Measurements from ENCODE around the gene TEKT5. TPM values are rescaled to one million over a fixed set of nuclear protein-coding genes. Genes with fewer than 3 reads are reported as not detected.

Gene TEKT5
- total RNA-seq, 1 experiment from 2014 or later: 0.12 TPM

- Histone ChIP-seq H3K4me3 (no peak overlapping the region), H3K27ac (no peak overlapping the region), H3K4me1 (no peaks in the 10 kb centered on the region), H3K27me3 (0 out of 2 replicates have a peak, but pooled peaks cover 3% of the 10 kb centered on the region), H3K36me3 (no peaks in the 10 kb centered on the region), H3K9me3 (replicated peaks) (no peaks in the 10 kb centered on the region)
- no peak for DNase-seq
These were observed 18.9 kb downstream of the TEKT5 start for GRCh38 chr16:10675861-10676260.

- H3K4me1 ChIP-seq: no peaks in the 10 kb centered on the region
- H3K36me3 ChIP-seq: no peaks in the 10 kb centered on the region
- no peak overlapping the region for H3K4me3 ChIP-seq
- DNase-seq: no peak
- H3K27ac ChIP-seq: no peak overlapping the region
- 0 out of 2 replicates have a peak, but pooled peaks cover 3% of the 10 kb centered on the region for H3K27me3 ChIP-seq
- H3K9me3 ChIP-seq (replicated peaks): no peaks in the 10 kb centered on the region
These were observed 19.5 kb downstream of the TEKT5 start for GRCh38 chr16:10675216-10675615.

- no peak for DNase-seq
- Histone ChIP-seq H3K4me1 (no peaks in the 10 kb centered on the region), H3K9me3 (replicated peaks) (no peaks in the 10 kb centered on the region), H3K4me3 (no peak overlapping the region), H3K27ac (no peak overlapping the region), H3K27me3 (no peaks in the 10 kb centered on the region), H3K36me3 (no peaks in the 10 kb centered on the region)
These were observed 23.0 kb downstream of the TEKT5 start for GRCh38 chr16:10671729-10672128.

- Histone ChIP-seq H3K4me3 (no peak overlapping the region), H3K27me3 (no peaks in the 10 kb centered on the region), H3K4me1 (no peaks in the 10 kb centered on the region), H3K9me3 (replicated peaks) (no peaks in the 10 kb centered on the region), H3K36me3 (no peaks in the 10 kb centered on the region), H3K27ac (no peak overlapping the region)
- DNase-seq: no peak
These were observed 24.9 kb downstream of the TEKT5 start for GRCh38 chr16:10669791-10670190.

GRCh38 chr16:10668322-10669045 lies 26.2 kb downstream of the TEKT5 start:
- Histone ChIP-seq H3K27me3 (no peaks in the 10 kb centered on the region), H3K27ac (no peak overlapping the region), H3K4me1 (no peaks in the 10 kb centered on the region), H3K4me3 (no peak overlapping the region), H3K36me3 (no peaks in the 10 kb centered on the region), H3K9me3 (replicated peaks) (no peaks in the 10 kb centered on the region)
- DNase-seq: peak in 1 of 2 experiments; percentile 17

GRCh38 chr16:10667239-10667638 lies 27.5 kb downstream of the TEKT5 start:
- no peak overlapping the region for H3K4me3 ChIP-seq
- no peaks in the 10 kb centered on the region for H3K9me3 ChIP-seq (replicated peaks)
- DNase-seq: no peak
- no peaks in the 10 kb centered on the region for H3K27me3 ChIP-seq
- no peak overlapping the region for H3K27ac ChIP-seq
- no peaks in the 10 kb centered on the region for H3K4me1 ChIP-seq
- H3K36me3 ChIP-seq: no peaks in the 10 kb centered on the region

- no peak for DNase-seq
- no peaks in the 10 kb centered on the region for H3K36me3 ChIP-seq
- H3K9me3 ChIP-seq (replicated peaks): no peaks in the 10 kb centered on the region
- H3K4me1 ChIP-seq: no peaks in the 10 kb centered on the region
- H3K27ac ChIP-seq: no peak overlapping the region
- H3K27me3 ChIP-seq: no peaks in the 10 kb centered on the region
- H3K4me3 ChIP-seq: no peak overlapping the region
These were observed 28.4 kb downstream of the TEKT5 start for GRCh38 chr16:10666291-10666690.

- H3K4me3 ChIP-seq: no peak overlapping the region
- H3K9me3 ChIP-seq (replicated peaks): no peaks in the 10 kb centered on the region
- DNase-seq: no peak
- no peak overlapping the region for H3K27ac ChIP-seq
- H3K36me3 ChIP-seq: no peaks in the 10 kb centered on the region
- H3K4me1 ChIP-seq: no peaks in the 10 kb centered on the region
- no peaks in the 10 kb centered on the region for H3K27me3 ChIP-seq
These were observed 29.6 kb downstream of the TEKT5 start for GRCh38 chr16:10665166-10665565.

GRCh38 chr16:10664720-10665126 lies 30.0 kb downstream of the TEKT5 start:
- DNase-seq: no peak
- Histone ChIP-seq H3K4me1 (no peaks in the 10 kb centered on the region), H3K27ac (no peak overlapping the region), H3K9me3 (replicated peaks) (no peaks in the 10 kb centered on the region), H3K4me3 (no peak overlapping the region), H3K27me3 (no peaks in the 10 kb centered on the region), H3K36me3 (no peaks in the 10 kb centered on the region)

GRCh38 chr16:10663744-10664143 lies 31.0 kb downstream of the TEKT5 start:
- H3K4me3 ChIP-seq: no peak overlapping the region
- no peak overlapping the region for H3K27ac ChIP-seq
- no peaks in the 10 kb centered on the region for H3K27me3 ChIP-seq
- DNase-seq: no peak
- H3K4me1 ChIP-seq: no peaks in the 10 kb centered on the region
- H3K36me3 ChIP-seq: no peaks in the 10 kb centered on the region
- H3K9me3 ChIP-seq (replicated peaks): no peaks in the 10 kb centered on the region

GRCh38 chr16:10663146-10663545 lies 31.6 kb downstream of the TEKT5 start:
- no peak overlapping the region for H3K4me3 ChIP-seq
- H3K27ac ChIP-seq: no peak overlapping the region
- no peak for DNase-seq

GRCh38 chr16:10662212-10662611 lies 32.5 kb downstream of the TEKT5 start:
- Histone ChIP-seq H3K27ac (no peak overlapping the region), H3K9me3 (replicated peaks) (no peaks in the 10 kb centered on the region), H3K4me3 (no peak overlapping the region), H3K4me1 (no peaks in the 10 kb centered on the region), H3K36me3 (no peaks in the 10 kb centered on the region), H3K27me3 (no peaks in the 10 kb centered on the region)
- no peak for DNase-seq

More at GRCh38 chr16:10663146-10663545, 31.6 kb downstream of the TEKT5 start:
- no peaks in the 10 kb centered on the region for H3K4me1 ChIP-seq
- H3K27me3 ChIP-seq: no peaks in the 10 kb centered on the region
- no peaks in the 10 kb centered on the region for H3K9me3 ChIP-seq (replicated peaks)
- H3K36me3 ChIP-seq: no peaks in the 10 kb centered on the region

- no peaks in the 10 kb centered on the region for H3K4me1 ChIP-seq
- no peaks in the 10 kb centered on the region for H3K36me3 ChIP-seq
- no peak for DNase-seq
- H3K9me3 ChIP-seq (replicated peaks): no peaks in the 10 kb centered on the region
- H3K4me3 ChIP-seq: no peak overlapping the region
- H3K27ac ChIP-seq: no peak overlapping the region
- no peaks in the 10 kb centered on the region for H3K27me3 ChIP-seq
These were observed 33.0 kb downstream of the TEKT5 start for GRCh38 chr16:10661737-10662136.

GRCh38 chr16:10660950-10661635 lies 33.6 kb downstream of the TEKT5 start:
- no peak overlapping the region for H3K4me3 ChIP-seq
- no peaks in the 10 kb centered on the region for H3K9me3 ChIP-seq (replicated peaks)
- no peaks in the 10 kb centered on the region for H3K27me3 ChIP-seq
- H3K27ac ChIP-seq: no peak overlapping the region
- no peaks in the 10 kb centered on the region for H3K36me3 ChIP-seq
- H3K4me1 ChIP-seq: no peaks in the 10 kb centered on the region
- DNase-seq: no peak

GRCh38 chr16:10658943-10659342 lies 35.8 kb downstream of the TEKT5 start:
- Histone ChIP-seq H3K4me1 (no peaks in the 10 kb centered on the region), H3K4me3 (no peak overlapping the region), H3K27me3 (no peaks in the 10 kb centered on the region), H3K36me3 (no peaks in the 10 kb centered on the region), H3K27ac (no peak overlapping the region), H3K9me3 (replicated peaks) (0 out of 2 replicates have a peak, but pooled peaks cover 2% of the 10 kb centered on the region)
- no peak for DNase-seq

Measured in SJCRH30 (cell line).